AG09309 (cell line): ENCODE results near the gene MAP3K4.

Experiments
- DNase-seq: peaks from one replicate; pipeline ENCODE4 v3.0.0-alpha.2; 2010; ENCODE audit warnings: low read depth
- H3K4me3 ChIP-seq: 2 replicates; pipeline ENCODE4 v1.5.1; 2011; ENCODE audit warnings: mild to moderate bottlenecking, low read depth, low read length, moderate library complexity; ENCODE audit not compliant: control insufficient read depth
- TF ChIP-seq, protein P1 (sequence below): IDR thresholded peaks from 2 replicates; pipeline ENCODE4 v1.5.1; 2011; ENCODE audit warnings: mild to moderate bottlenecking, low read depth, low read length, inconsistent platforms; ENCODE audit not compliant: insufficient read depth, control insufficient read depth; ENCODE audit errors: missing control alignments

Gene MAP3K4

DNA sequence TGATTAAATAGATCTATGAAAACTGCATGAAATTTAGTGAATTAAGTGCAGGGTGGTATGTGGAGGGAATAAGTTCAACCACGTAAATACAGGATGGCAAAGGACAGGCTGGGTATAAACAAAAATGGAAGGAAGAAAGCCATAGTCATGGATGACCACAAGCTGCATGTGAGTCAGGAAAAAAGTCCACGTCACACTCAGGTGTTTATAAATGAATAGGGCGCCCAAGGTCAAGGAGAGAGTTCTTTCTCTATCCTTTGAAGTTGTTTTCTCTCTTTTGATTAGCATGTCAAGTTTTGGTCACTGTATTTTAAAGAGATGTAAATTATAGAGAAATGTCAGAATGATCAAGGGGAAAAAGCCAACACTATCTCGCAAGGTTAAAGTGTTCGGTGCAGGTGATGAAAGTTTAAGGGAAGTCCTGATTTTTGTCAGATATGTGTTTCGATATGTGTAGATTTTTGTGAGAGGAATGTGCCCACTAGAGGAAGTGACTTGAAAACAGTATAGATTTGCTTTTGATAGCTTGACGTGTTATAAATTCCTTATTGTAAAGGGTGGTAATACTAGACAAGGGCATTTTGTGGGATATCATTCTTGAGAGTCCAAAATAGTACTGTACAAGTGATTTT lies 58.7 kb downstream of the MAP3K4 start:
- no peak overlapping the region for H3K4me3 ChIP-seq
- TF ChIP-seq, protein P1, sequence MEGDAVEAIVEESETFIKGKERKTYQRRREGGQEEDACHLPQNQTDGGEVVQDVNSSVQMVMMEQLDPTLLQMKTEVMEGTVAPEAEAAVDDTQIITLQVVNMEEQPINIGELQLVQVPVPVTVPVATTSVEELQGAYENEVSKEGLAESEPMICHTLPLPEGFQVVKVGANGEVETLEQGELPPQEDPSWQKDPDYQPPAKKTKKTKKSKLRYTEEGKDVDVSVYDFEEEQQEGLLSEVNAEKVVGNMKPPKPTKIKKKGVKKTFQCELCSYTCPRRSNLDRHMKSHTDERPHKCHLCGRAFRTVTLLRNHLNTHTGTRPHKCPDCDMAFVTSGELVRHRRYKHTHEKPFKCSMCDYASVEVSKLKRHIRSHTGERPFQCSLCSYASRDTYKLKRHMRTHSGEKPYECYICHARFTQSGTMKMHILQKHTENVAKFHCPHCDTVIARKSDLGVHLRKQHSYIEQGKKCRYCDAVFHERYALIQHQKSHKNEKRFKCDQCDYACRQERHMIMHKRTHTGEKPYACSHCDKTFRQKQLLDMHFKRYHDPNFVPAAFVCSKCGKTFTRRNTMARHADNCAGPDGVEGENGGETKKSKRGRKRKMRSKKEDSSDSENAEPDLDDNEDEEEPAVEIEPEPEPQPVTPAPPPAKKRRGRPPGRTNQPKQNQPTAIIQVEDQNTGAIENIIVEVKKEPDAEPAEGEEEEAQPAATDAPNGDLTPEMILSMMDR, result no peak
- no peak for DNase-seq

DNA sequence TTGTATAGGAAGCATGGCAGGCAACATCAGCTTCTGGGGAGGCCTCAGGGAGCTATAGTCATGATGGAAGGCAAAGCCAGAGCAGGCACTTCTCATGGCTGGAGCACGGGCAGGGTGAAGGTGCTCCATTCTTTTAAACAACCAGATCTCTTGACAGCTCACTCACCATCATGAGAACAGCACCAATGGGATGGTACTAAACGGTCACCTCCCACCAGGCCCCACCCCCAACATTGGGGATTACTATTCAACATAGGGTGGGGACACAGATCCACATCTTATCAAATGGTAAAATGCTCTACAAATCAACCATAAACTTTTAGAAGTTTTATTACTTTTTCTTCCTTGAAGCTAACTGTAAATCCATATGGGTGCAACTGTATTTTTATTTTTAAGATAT lies 61.5 kb downstream of the MAP3K4 start:
- no peak for DNase-seq
- TF ChIP-seq, protein P1, result no peak
- H3K4me3 ChIP-seq, result no peak overlapping the region

DNA sequence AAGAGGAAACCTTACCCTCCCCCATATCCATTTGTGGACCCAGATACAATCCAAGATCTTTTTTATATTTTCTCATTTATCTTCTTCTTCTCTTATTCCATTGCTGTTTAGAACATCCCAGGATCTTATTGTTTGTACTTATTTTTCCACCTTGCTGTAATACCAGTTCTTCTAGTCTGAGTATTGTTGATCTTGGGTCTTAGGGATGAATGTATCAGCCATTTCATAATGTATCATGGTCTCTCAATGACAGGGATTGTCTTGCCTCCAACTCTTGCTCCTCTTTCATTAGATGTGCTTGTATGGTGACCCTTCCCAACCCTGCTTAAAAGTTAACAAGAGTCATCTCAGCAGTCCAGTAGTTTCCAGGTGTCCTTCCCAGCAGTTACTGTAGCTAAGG lies 63.3 kb downstream of the MAP3K4 start:
- DNase-seq, result no peak
- no peak overlapping the region for H3K4me3 ChIP-seq
- TF ChIP-seq, protein P1, result no peak

DNA sequence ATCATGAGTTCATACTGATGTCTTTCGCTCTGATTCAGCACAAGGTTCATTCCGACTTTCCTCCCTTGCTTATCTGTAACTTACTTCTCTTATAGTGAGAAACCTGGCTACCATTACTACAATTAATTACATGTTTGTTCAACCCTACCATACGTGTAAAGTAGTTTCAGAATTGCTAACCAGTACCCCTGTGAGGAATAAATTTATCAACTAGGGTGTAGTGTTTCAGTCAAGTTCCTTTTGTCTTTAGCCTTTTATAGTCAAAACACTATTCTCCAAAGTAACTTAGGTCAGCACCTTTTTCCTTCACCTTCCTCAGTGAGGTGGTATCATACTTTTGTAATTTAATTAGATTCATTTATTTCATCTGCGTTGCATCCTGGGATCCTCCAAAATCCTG lies 64.9 kb downstream of the MAP3K4 start:
- TF ChIP-seq, protein P1, result no peak
- no peak overlapping the region for H3K4me3 ChIP-seq
- no peak for DNase-seq

DNA sequence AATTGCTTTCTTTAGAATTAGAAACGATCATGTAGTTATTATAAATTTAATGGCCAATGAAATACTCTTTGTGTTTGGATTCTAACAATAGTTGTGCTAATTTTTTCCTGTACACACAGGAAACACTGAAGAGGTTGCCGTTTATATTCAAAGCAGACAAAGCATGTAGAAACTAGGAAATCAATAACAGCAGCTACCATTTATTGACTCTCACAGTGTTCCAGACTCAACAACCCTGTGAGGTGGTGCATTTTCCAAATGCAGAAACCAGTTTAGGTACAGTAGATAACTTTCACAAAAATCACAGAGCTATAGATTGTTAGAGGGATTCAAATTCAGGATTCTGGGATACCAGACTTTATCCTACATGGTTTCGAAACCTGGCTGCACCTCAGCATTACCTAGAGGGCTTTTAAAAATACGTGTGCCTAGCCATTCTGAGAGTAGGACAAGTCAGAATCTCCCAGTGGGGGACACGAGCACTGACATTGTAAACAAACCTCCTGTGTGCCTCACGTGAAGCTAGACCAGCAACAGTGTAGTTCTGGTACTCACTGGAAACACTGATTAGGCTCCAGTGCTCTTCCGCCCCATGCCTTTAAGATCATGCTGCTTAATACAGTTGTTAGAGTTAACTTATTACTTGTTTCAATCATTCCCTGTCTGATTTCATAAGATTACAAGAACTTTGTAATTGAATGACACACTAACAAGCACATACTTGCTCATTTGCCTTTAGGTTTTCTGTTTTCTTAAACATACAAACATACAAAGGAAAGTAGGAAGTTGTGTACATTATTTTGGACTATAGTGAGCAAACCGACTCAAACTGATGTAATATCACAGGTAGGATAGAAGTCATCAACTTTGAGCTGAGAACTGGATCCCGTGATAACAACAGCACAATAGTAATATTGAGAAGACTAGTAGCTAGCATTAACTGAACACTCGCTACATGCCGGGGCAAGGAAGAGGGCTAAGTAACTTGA lies 65.8 kb downstream of the MAP3K4 start:
- DNase-seq, result no peak
- H3K4me3 ChIP-seq, result no peak overlapping the region
- TF ChIP-seq, protein P1, result no peak

DNA sequence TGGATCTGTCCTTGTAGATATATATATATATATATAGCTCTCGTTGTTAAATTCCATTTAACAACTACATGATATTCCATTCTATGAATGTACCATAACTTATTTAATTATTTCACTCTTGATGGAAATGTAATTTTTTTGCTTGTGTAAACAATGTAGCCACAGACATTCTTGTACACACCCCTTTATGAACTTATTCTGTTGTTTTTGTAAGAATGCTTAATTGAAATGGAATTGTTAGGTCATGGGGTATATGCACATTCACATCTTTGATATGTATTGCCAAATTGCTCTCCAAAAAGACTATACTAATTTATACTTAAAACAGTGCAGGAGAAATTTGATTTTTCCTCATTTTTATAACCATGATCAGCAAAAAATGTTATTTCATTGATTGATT lies 67.2 kb downstream of the MAP3K4 start:
- TF ChIP-seq, protein P1, result no peak
- DNase-seq, result no peak
- H3K4me3 ChIP-seq, result no peak overlapping the region
